GM18519 (cell line): ENCODE results near the gene MRPL46.

Experiments
- ATAC-seq: cut with Tn5 transposase; IDR thresholded peaks from one replicate; pipeline ENCODE4 v1.9.1; 2021; ENCODE audit warnings: mild to moderate bottlenecking, moderate library complexity; ENCODE audit not compliant: unreplicated experiment, low FRiP score

MRPL46 gene

GRCh38 chr15:88467073-88467934, at the start of gene MRPL46, which contains the start of gene MRPS11:
TSS of gene MRPL46 (minus strand) at chr15:88467388. CDS start at chr15:88467377, 11 bp downstream.
TSS of gene MRPS11 (plus strand) at chr15:88467708. CDS start at chr15:88467718, 10 bp downstream.
- ATAC-seq, result peak; percentile 71

- no peak for ATAC-seq
Observed at GRCh38 chr15:88513195-88513594, 46.0 kb upstream of the MRPL46 start.

GRCh38 chr15:88512601-88513000, 45.4 kb upstream of the MRPL46 start:
- ATAC-seq, result no peak

- ATAC-seq, result no peak
Observed at GRCh38 chr15:88512078-88512477, 44.9 kb upstream of the MRPL46 start.

- ATAC-seq, result no peak
Observed at GRCh38 chr15:88511161-88511560, 44.0 kb upstream of the MRPL46 start.

- ATAC-seq, result no peak
Observed at GRCh38 chr15:88509964-88510363, 42.8 kb upstream of the MRPL46 start.

GRCh38 chr15:88509321-88509720, 42.1 kb upstream of the MRPL46 start:
- no peak for ATAC-seq

GRCh38 chr15:88506628-88507027, 39.4 kb upstream of the MRPL46 start:
- ATAC-seq, result no peak

- no peak for ATAC-seq
Observed at GRCh38 chr15:88505721-88506120, 38.5 kb upstream of the MRPL46 start.

- no peak for ATAC-seq
Observed at GRCh38 chr15:88504445-88504844, 37.3 kb upstream of the MRPL46 start.

GRCh38 chr15:88498996-88499395, 31.8 kb upstream of the MRPL46 start:
- no peak for ATAC-seq

GRCh38 chr15:88497109-88497765, 30.0 kb upstream of the MRPL46 start:
- ATAC-seq, result no peak

- ATAC-seq, result no peak
Observed at GRCh38 chr15:88493844-88494243, 26.7 kb upstream of the MRPL46 start.

- no peak for ATAC-seq
Observed at GRCh38 chr15:88491158-88491557, 24.0 kb upstream of the MRPL46 start.

- ATAC-seq, result no peak
Observed at GRCh38 chr15:88490036-88490435, 22.8 kb upstream of the MRPL46 start.

- ATAC-seq, result no peak
Observed at GRCh38 chr15:88489321-88489720, 22.1 kb upstream of the MRPL46 start.

- ATAC-seq, result no peak
Observed at GRCh38 chr15:88487796-88488523, 20.8 kb upstream of the MRPL46 start.

- ATAC-seq, result no peak
Observed at GRCh38 chr15:88487178-88487795, 20.1 kb upstream of the MRPL46 start.

GRCh38 chr15:88484682-88485331, 17.6 kb upstream of the MRPL46 start:
- no peak for ATAC-seq

- no peak for ATAC-seq
Observed at GRCh38 chr15:88482263-88482662, 15.1 kb upstream of the MRPL46 start.
